Endothelial cell of umbilical vein (primary cell): ENCODE data around the gene GRIA1. TPM values are rescaled to one million over a fixed set of nuclear protein-coding genes. Genes with fewer than 3 reads are reported as not detected.

Experiments
- BruUV-seq: library from RNA; stranded (reverse); fragments of 400-500 nt; replicated peaks from 2 replicates; lab custom pipeline; 2021; lab: Mats Ljungman, UMichigan
- CTCF ChIA-PET: fragments of 300-600, 350-600 bp; sonication (Branson Sonifier 250); formaldehyde crosslinking; loops from one replicate; lab custom pipeline; 2021; ENCODE audit warnings: antibody characterized with exemption, inconsistent platforms; lab: Charles Lee
- POLR2A ChIA-PET: fragments of 300-600, 350-600 bp; sonication (Branson Sonifier 250); formaldehyde crosslinking; loops from one replicate; lab custom pipeline; 2021; ENCODE audit warnings: antibody characterized with exemption, inconsistent platforms; lab: Charles Lee
- DNase-seq: peaks from one replicate; pipeline ENCODE4 v3.0.0-alpha.2; 2011; ENCODE audit warnings: low read depth, low spot score
- FAIRE-seq: peaks from 2 replicates; lab custom pipeline; 2011; peaks lifted over from hg19 to GRCh38; lab: Jason Lieb, UNC
- H2AFZ ChIP-seq: 2 replicates; pipeline ENCODE4 v1.6.0; 2012; ENCODE audit warnings: low read depth, low read length, control low read depth, inconsistent platforms
- H3K27ac ChIP-seq: 2 replicates; pipeline ENCODE4 v1.5.1; 2011; ENCODE audit warnings: low read depth, mild to moderate bottlenecking, control low read depth, low read length, moderate library complexity; ENCODE audit not compliant: insufficient read depth
- H3K27me3 ChIP-seq, 2 experiments: 2 replicates each; pipeline versions ENCODE4 v1.6.0 to v1.6.1; 2011; ENCODE audit warnings: low read length in 2 of 2, mixed read lengths in 1 of 2; ENCODE audit not compliant: control insufficient read depth in 2 of 2, insufficient read depth in 2 of 2
- H3K36me3 ChIP-seq, 2 experiments: 2 replicates in 1 of 2; 3 replicates in 1 of 2; pipeline ENCODE4 v1.5.1; 2011; ENCODE audit warnings: low read length in 2 of 2, mild to moderate bottlenecking in 1 of 2, moderate library complexity in 1 of 2; ENCODE audit not compliant: control insufficient read depth in 2 of 2, insufficient read depth in 2 of 2; ENCODE audit errors: extremely low read depth in 1 of 2
- H3K4me1 ChIP-seq: 3 replicates; pipeline ENCODE4 v1.5.1; 2011; ENCODE audit warnings: mild to moderate bottlenecking, low read length; ENCODE audit not compliant: control insufficient read depth, insufficient read depth; ENCODE audit errors: extremely low read depth
- H3K4me2 ChIP-seq: 2 replicates; pipeline ENCODE4 v1.6.1; 2011; ENCODE audit warnings: low read length, control low read depth, mixed read lengths; ENCODE audit not compliant: insufficient read depth
- H3K4me3 ChIP-seq, 3 experiments: fragments of 200-600 bp in 1 of 3; sonication (generic), shearing (Covaris generic) in 1 of 3; replicated peaks in 1 of 3; 2 replicates each; pipeline ENCODE4 v1.5.1; 2011 to 2016; ENCODE audit warnings: control low read depth in 3 of 3, low read length in 3 of 3, mild to moderate bottlenecking in 2 of 3, inconsistent platforms in 1 of 3, low read depth in 1 of 3, moderate library complexity in 1 of 3; ENCODE audit not compliant: insufficient read depth in 1 of 3
- H3K79me2 ChIP-seq: 2 replicates; pipeline ENCODE4 v1.6.0; 2012; ENCODE audit warnings: low read length, inconsistent platforms; ENCODE audit not compliant: control insufficient read depth, insufficient read depth
- H3K9ac ChIP-seq: replicated peaks from 2 replicates; pipeline ENCODE3; 2011; ENCODE audit warnings: low read length, control low read depth; ENCODE audit not compliant: insufficient read depth; ENCODE audit errors: extremely low read depth
- H3K9me1 ChIP-seq: replicated peaks from 3 replicates; pipeline ENCODE4 v1.6.0; 2011; ENCODE audit warnings: mild to moderate bottlenecking, low read length; ENCODE audit not compliant: control insufficient read depth, insufficient read depth; ENCODE audit errors: extremely low read depth
- H3K9me3 ChIP-seq: replicated peaks from 2 replicates; pipeline ENCODE4 v1.5.1; 2012; ENCODE audit warnings: low read length, inconsistent platforms; ENCODE audit not compliant: control insufficient read depth, insufficient read depth
- H4K20me1 ChIP-seq: replicated peaks from 2 replicates; pipeline ENCODE3; 2011; ENCODE audit warnings: mild to moderate bottlenecking, low read length; ENCODE audit not compliant: control insufficient read depth, insufficient read depth; ENCODE audit errors: extremely low read depth
- EZH2 ChIP-seq: IDR thresholded peaks from 2 replicates; pipeline ENCODE4 v1.6.1; 2012; ENCODE audit warnings: borderline replicate concordance, low read depth, mild to moderate bottlenecking, moderate library complexity, low read length, inconsistent platforms; ENCODE audit not compliant: severe bottlenecking
- FOS ChIP-seq: IDR thresholded peaks from 2 replicates; pipeline ENCODE4 v1.6.1; 2011; ENCODE audit warnings: mild to moderate bottlenecking, low read length, moderate library complexity, borderline replicate concordance; ENCODE audit not compliant: insufficient read depth
- GATA2 ChIP-seq: IDR thresholded peaks from 2 replicates; pipeline ENCODE4 v1.7.0; 2011; ENCODE audit warnings: low read depth, mild to moderate bottlenecking, moderate library complexity, mixed read lengths, low read length; ENCODE audit not compliant: insufficient read length, insufficient read depth
- JUN ChIP-seq: IDR thresholded peaks from 2 replicates; pipeline ENCODE4 v1.6.1; 2011; ENCODE audit warnings: borderline replicate concordance, low read depth; ENCODE audit not compliant: insufficient read length, insufficient read depth
- MYC ChIP-seq: IDR thresholded peaks from one replicate; pipeline ENCODE4 v1.6.1; 2011; ENCODE audit warnings: mild to moderate bottlenecking, low read depth, low read length
- POLR2A ChIP-seq: IDR thresholded peaks from 2 replicates; pipeline ENCODE4 v1.6.1; 2012; ENCODE audit warnings: low read depth, mild to moderate bottlenecking, control low read depth, low read length
- POLR2AphosphoS5 ChIP-seq: IDR thresholded peaks from 2 replicates; pipeline ENCODE4 v1.6.1; 2012; ENCODE audit warnings: low read depth, mild to moderate bottlenecking, control low read depth, low read length, moderate library complexity; ENCODE audit not compliant: insufficient read depth
- dilution Hi-C: fragments of 300-500 bp; cut with MboI; formaldehyde crosslinking; loops from one replicate; pipeline ENCODE4 v1.15.0; 2019; ENCODE audit warnings: low sequenced_read_pairs; ENCODE audit not compliant: extremely low pct_ligation_motif_present
- intact Hi-C: fragments of 100-400 bp; cut with micrococcal nuclease; formaldehyde crosslinking; loops from one replicate; pipeline ENCODE4 v1.10.0; 2022
- polyA plus RNA-seq, 4 experiments: library from polyadenylated mRNA; depleted of rRNA in 3 of 4; stranded (reverse) in 3 of 4; unstranded in 1 of 4; fragments of >200 nt; gene quantifications; 2 replicates each; pipeline versions ENCODE4 v1.2.1 to v1.2.3, GENCODE V29; 2011 to 2012; ENCODE audit warnings: missing spikeins in 1 of 4
- total RNA-seq: library from RNA; stranded (reverse); gene quantifications from 2 replicates; pipeline ENCODE4 v1.2.3, GENCODE V29; 2021
- TF ChIP-seq, protein P1 (sequence below), 2 donors: IDR thresholded peaks; 1 replicate in 1 of 2; 2 replicates in 1 of 2; pipeline ENCODE4 v1.5.1; 2011; ENCODE audit warnings: low read length in 2 of 2, mild to moderate bottlenecking in 2 of 2, moderate library complexity in 2 of 2, control low read depth in 1 of 2, inconsistent platforms in 1 of 2, low read depth in 1 of 2; ENCODE audit not compliant: insufficient read depth in 1 of 2; ENCODE audit errors: extremely low read depth in 1 of 2
- TF ChIP-seq, protein P2 (sequence below): IDR thresholded peaks from 2 replicates; pipeline ENCODE4 v1.6.1; 2011; ENCODE audit not compliant: insufficient read depth, insufficient read length

Gene GRIA1
- total and polyA plus RNA-seq, 2 donors (not counting 3 experiments of a cell fraction or from before 2014, with no cell fraction given) = not detected

GRCh38 chr5:153592081-153592480 is 101.6 kb downstream of the GRIA1 start:
- TF ChIP-seq GATA2 (no peak), FOS (no peak), EZH2 (no peak), POLR2AphosphoS5 (no peak), POLR2A (no peak), MYC (no peak), JUN (no peak)
- TF ChIP-seq, protein P1, sequence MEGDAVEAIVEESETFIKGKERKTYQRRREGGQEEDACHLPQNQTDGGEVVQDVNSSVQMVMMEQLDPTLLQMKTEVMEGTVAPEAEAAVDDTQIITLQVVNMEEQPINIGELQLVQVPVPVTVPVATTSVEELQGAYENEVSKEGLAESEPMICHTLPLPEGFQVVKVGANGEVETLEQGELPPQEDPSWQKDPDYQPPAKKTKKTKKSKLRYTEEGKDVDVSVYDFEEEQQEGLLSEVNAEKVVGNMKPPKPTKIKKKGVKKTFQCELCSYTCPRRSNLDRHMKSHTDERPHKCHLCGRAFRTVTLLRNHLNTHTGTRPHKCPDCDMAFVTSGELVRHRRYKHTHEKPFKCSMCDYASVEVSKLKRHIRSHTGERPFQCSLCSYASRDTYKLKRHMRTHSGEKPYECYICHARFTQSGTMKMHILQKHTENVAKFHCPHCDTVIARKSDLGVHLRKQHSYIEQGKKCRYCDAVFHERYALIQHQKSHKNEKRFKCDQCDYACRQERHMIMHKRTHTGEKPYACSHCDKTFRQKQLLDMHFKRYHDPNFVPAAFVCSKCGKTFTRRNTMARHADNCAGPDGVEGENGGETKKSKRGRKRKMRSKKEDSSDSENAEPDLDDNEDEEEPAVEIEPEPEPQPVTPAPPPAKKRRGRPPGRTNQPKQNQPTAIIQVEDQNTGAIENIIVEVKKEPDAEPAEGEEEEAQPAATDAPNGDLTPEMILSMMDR (IDR thresholded peaks at IDR 0.05; ENCODE audit: extremely low read depth in 1 of 2, insufficient read depth in 1 of 2, low read depth in 1 of 2, low read length in 2 of 2) = no peak
- TF ChIP-seq, protein P2, sequence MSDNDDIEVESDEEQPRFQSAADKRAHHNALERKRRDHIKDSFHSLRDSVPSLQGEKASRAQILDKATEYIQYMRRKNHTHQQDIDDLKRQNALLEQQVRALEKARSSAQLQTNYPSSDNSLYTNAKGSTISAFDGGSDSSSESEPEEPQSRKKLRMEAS = no peak
- no peak overlapping the region for H3K9ac ChIP-seq
- intact Hi-C loops = no loop called here

More at GRCh38 chr5:153592081-153592480, 101.6 kb downstream of the GRIA1 start:
- dilution Hi-C loops = no loop called here
- Histone ChIP-seq H4K20me1 (no peaks in the 10 kb centered on the region), H3K9me1 (no peaks in the 10 kb centered on the region), H3K4me1 (no peaks in the 10 kb centered on the region), H3K36me3 (no peaks in the 10 kb centered on the region), H3K4me2 (no peak overlapping the region), H3K27ac (no peak overlapping the region), H2AFZ (no peak overlapping the region), H3K9me3 (no peaks in the 10 kb centered on the region), H3K4me3 (no peak overlapping the region), H3K27me3 (peaks cover 2 to 5% of the 10 kb centered on the region in 2 experiments), H3K79me2 (no peaks in the 10 kb centered on the region)
- DNase-seq (no peak), FAIRE-seq (no peak)
- CTCF ChIA-PET = no interaction called here
- no TSS peak for BruUV-seq
- POLR2A ChIA-PET = no interaction called here
